NCI-H2171 (cell line): Measurements from ENCODE around the gene IGLON5.

Source experiments
- DNase-seq: peaks from one replicate; lab custom pipeline; 2025; lab: John Stamatoyannopoulos, UW

Gene IGLON5

GRCh38 chr19:51364200-51365106 is 53.0 kb downstream of the IGLON5 start:
- DNase-seq: no peak

GRCh38 chr19:51365211-51365964 is 53.9 kb downstream of the IGLON5 start:
- DNase-seq: no peak

- DNase-seq: no peak
Observed at GRCh38 chr19:51365965-51366388, 54.5 kb downstream of the IGLON5 start, which contains the start of gene ETFB. ETFB (minus strand) TSS chr19:51366388; CDS start chr19:51366326, 62 bp downstream.

GRCh38 chr19:51366389-51367254 is 55.2 kb downstream of the IGLON5 start:
- DNase-seq: peak; percentile 96

GRCh38 chr19:51367255-51367564 is 55.8 kb downstream of the IGLON5 start:
- no peak for DNase-seq

GRCh38 chr19:51367565-51368365 is 56.3 kb downstream of the IGLON5 start:
- peak; percentile 95 for DNase-seq

- DNase-seq: no peak
Observed at GRCh38 chr19:51368366-51369282, 57.2 kb downstream of the IGLON5 start, which contains the start of gene CLDND2. CLDND2 (minus strand) TSS chr19:51369003; CDS start chr19:51368577, 426 bp downstream.

GRCh38 chr19:51370230-51370629 is 58.8 kb downstream of the IGLON5 start:
- DNase-seq: no peak

GRCh38 chr19:51371186-51371690 is 59.8 kb downstream of the IGLON5 start:
- DNase-seq: no peak

- DNase-seq: no peak
Observed at GRCh38 chr19:51372021-51372648, 60.7 kb downstream of the IGLON5 start.

- DNase-seq: no peak
Observed at GRCh38 chr19:51372649-51373504, 61.4 kb downstream of the IGLON5 start, which contains the start of gene NKG7. NKG7 (minus strand) TSS chr19:51372654; CDS start chr19:51372535, 119 bp downstream.

- no peak for DNase-seq
Observed at GRCh38 chr19:51375504-51376221, 64.2 kb downstream of the IGLON5 start.

- no peak for DNase-seq
Observed at GRCh38 chr19:51377422-51377821, 66.0 kb downstream of the IGLON5 start.

GRCh38 chr19:51380379-51380778 is 68.9 kb downstream of the IGLON5 start:
- no peak for DNase-seq
